Testis (tissue), 5 donors: ENCODE data around the gene GPR89B. TPM values are rescaled to one million over a fixed set of nuclear protein-coding genes. Genes with fewer than 3 reads are reported as not detected.
A peak's percentile ranks its signal among the peaks of the same experiment; 100 is the strongest.
"Not testable (repeated sequence)": the region's sequence is repeated elsewhere in the genome, so short reads cannot be mapped to it uniquely, and the experiment has no call there.

Experiments used
- DNase-seq: peaks from one replicate; pipeline ENCODE4 v3.0.0-alpha.2; 2019
- H3K27ac ChIP-seq, 2 donors: fragments of 200-600 bp; sonication (generic); one replicate each; pipeline ENCODE4 v1.5.1; 2019
- H3K27me3 ChIP-seq: fragments of 200-600 bp; sonication (generic); one replicate; pipeline ENCODE4 v1.5.1; 2019
- H3K36me3 ChIP-seq: fragments of 200-600 bp; sonication (generic); one replicate; pipeline ENCODE4 v1.5.1; 2017; ENCODE audit warnings: low read depth; ENCODE audit errors: missing control alignments
- H3K4me1 ChIP-seq: fragments of 200-600 bp; sonication (generic); one replicate; pipeline ENCODE4 v1.5.1; 2019
- H3K4me3 ChIP-seq, 2 donors: fragments of 200-600 bp; sonication (generic); one replicate each; pipeline ENCODE4 v1.5.1; 2017 to 2019
- H3K9me3 ChIP-seq: fragments of 200-600 bp; sonication (generic); one replicate; pipeline ENCODE4 v1.5.1; 2017
- CTCF ChIP-seq, 3 experiments: fragments of 450-650 bp in 2 of 3; fragments of 200-600 bp in 1 of 3; sonication (generic) in 1 of 3; IDR thresholded peaks; one replicate each; pipeline ENCODE4 v1.5.1; 2016 to 2019; ENCODE audit warnings: antibody characterized with exemption in 3 of 3, mild to moderate bottlenecking in 2 of 3, moderate library complexity in 1 of 3
- POLR2A ChIP-seq: fragments of 450-650 bp; IDR thresholded peaks from one replicate; pipeline ENCODE4 v1.6.1; 2017; ENCODE audit warnings: antibody characterized with exemption, mild to moderate bottlenecking, moderate library complexity
- WGBS, 2 donors: methylation state at CpG; one replicate each; pipeline ENCODE4 v1.1.5; 2018; 5-methylcytosine and 5-hydroxymethylcytosine counted together
- intact Hi-C: fragments of 100-400 bp; cut with DNase I; formaldehyde crosslinking; loops from one replicate; pipeline ENCODE4 v1.15.1; 2023; ENCODE audit warnings: low total_unique reads
- long read RNA-seq, 2 donors: transcript quantifications; one replicate each; lab custom pipeline, GENCODE V29; 2026
- polyA plus RNA-seq: library from polyadenylated mRNA; stranded (reverse); fragments of 350-450 nt; fragmentation: Illumina TruSeq; extraction: RNeasy Lipid Tissue Mini Kit (QIAGEN cat#74804); gene quantifications from one replicate; pipeline ENCODE4 v1.2.3, GENCODE V29; 2014; ENCODE audit warnings: low read depth, low replicate concordance; ENCODE audit not compliant: insufficient read depth
- total RNA-seq, 2 donors: library from RNA; depleted of rRNA; stranded (reverse); fragments of >200 nt; gene quantifications; one replicate each; pipeline ENCODE4 v1.2.3, GENCODE V29; 2016

Gene GPR89B
- 10 to 100 TPM; 24.6 to 24.7 TPM for total RNA-seq
- polyA plus RNA-seq, result 32.8 TPM
- long read RNA-seq, donor 1, partial matches to known transcripts, result 0 of 3 reads
- long read RNA-seq, donor 1, other reads (novel, unspliced or antisense), result 0 of 3 reads
- long read RNA-seq, donor 2, result 0 reads

- H3K36me3 ChIP-seq, H3K9me3 ChIP-seq, intact Hi-C loops, H3K27me3 ChIP-seq, H3K4me1 ChIP-seq: not testable (repeated sequence)
- DNase-seq, result peak; percentile 96
- Histone ChIP-seq H3K27ac (peak within 1 kb of the TSS; percentile 69 to 88), H3K4me3 (peak within 1 kb of the TSS; percentile 71 to 73)
- 0% methylated on average over 38 of the region's 72 CpGs; no CpG with 5 or more reads in 1 of the 2 donors for WGBS, 2 donors
Observed at GRCh38 chr1:147928236-147929132, at the start of gene GPR89B. Gene GPR89B, plus strand, starts transcription at chr1:147928420. Its CDS starts 117 bp downstream, at chr1:147928537.

GRCh38 chr1:147879911-147880310, 48.3 kb upstream of the GPR89B start:
- no peak for TF ChIP-seq CTCF (IDR thresholded peaks at IDR 0.05)
- TF ChIP-seq POLR2A, result no peak
- no peak for DNase-seq
- Histone ChIP-seq H3K27me3 (no peaks in the 10 kb centered on the region), H3K27ac (no peak overlapping the region), H3K4me3 (no peak overlapping the region), H3K9me3 (no peaks in the 10 kb centered on the region), H3K36me3 (no peaks in the 10 kb centered on the region), H3K4me1 (no peaks in the 10 kb centered on the region)
- intact Hi-C loops, result loop anchor here (10.0 kb wide), 1 partner anchor 155 kb away; no protein-coding TSS in a partner anchor

- H3K27ac ChIP-seq, result no peak overlapping the region
- no peak overlapping the region for H3K4me3 ChIP-seq
- WGBS, 2 donors, result 61 to 79% methylated on average over 2 of the region's 2 CpGs
- H3K27me3 ChIP-seq, result no peaks in the 10 kb centered on the region
- no peak for TF ChIP-seq CTCF (IDR thresholded peaks at IDR 0.05)
- no peak for TF ChIP-seq POLR2A
- DNase-seq, result no peak
- H3K9me3 ChIP-seq, result no peaks in the 10 kb centered on the region
- intact Hi-C loops, result loop anchor here (10.0 kb wide), 1 partner anchor 158 kb away; no protein-coding TSS in a partner anchor
- no peaks in the 10 kb centered on the region for H3K36me3 ChIP-seq
- no peaks in the 10 kb centered on the region for H3K4me1 ChIP-seq
Observed at GRCh38 chr1:147882535-147882934, 45.7 kb upstream of the GPR89B start.

GRCh38 chr1:147890177-147890790, 37.9 kb upstream of the GPR89B start:
- Histone ChIP-seq H3K36me3 (no peaks in the 10 kb centered on the region), H3K4me1 (no peaks in the 10 kb centered on the region), H3K27me3 (no peaks in the 10 kb centered on the region), H3K4me3 (no peak overlapping the region), H3K9me3 (no peaks in the 10 kb centered on the region), H3K27ac (no peak overlapping the region)
- peak; percentile 72 for DNase-seq
- intact Hi-C loops, result no loop called here
- TF ChIP-seq CTCF (IDR thresholded peaks at IDR 0.05) (peak in 2 of 3 experiments; percentile 22 to 27), POLR2A (no peak)
- 41 to 59% methylated on average over 3 to 12 of the region's 12 CpGs for WGBS, 2 donors

- intact Hi-C loops, result no loop called here
Observed at GRCh38 chr1:147891088-147891487, 37.1 kb upstream of the GPR89B start.

More at GRCh38 chr1:147891088-147891487, 37.1 kb upstream of the GPR89B start:
- WGBS, 2 donors, result 76 to 81% methylated on average over 4 to 5 of the region's 5 CpGs
- Histone ChIP-seq H3K9me3 (no peaks in the 10 kb centered on the region), H3K27me3 (no peaks in the 10 kb centered on the region), H3K4me3 (no peak overlapping the region), H3K36me3 (no peaks in the 10 kb centered on the region), H3K4me1 (no peaks in the 10 kb centered on the region), H3K27ac (no peak overlapping the region)
- DNase-seq, result no peak
- no peak for TF ChIP-seq POLR2A
- no peak for TF ChIP-seq CTCF (IDR thresholded peaks at IDR 0.05)
